Left cardiac atrium (tissue), 4 donors: Measurements from ENCODE around the gene RALGAPA2. TPM values are rescaled to one million over a fixed set of nuclear protein-coding genes. Genes with fewer than 3 reads are reported as not detected.

Experiments
- ATAC-seq, 2 donors: fragments of 200-7000 bp; cut with Tn5 transposase; one replicate each; pipeline ENCODE4 v1.9.1; 2020; ENCODE audit warnings: mild to moderate bottlenecking in 2 of 2, moderate library complexity in 2 of 2
- DNase-seq: peaks from one replicate; pipeline ENCODE4 v3.0.0-alpha.2; 2020
- intact Hi-C, 2 donors: fragments of 100-400 bp; cut with DNase I; formaldehyde crosslinking; loops; one replicate each; pipeline versions ENCODE4 v1.14.1 to v1.15.1; 2022 to 2023
- total RNA-seq, 2 donors: library from RNA; stranded (reverse); fragmentation: NEBNext Ultra II Directional; extraction: Animal tissue kit (Norgen Biotek cat#: 25700); gene quantifications; one replicate each; pipeline ENCODE4 v1.2.1, GENCODE V29; 2021
- donor health status: DM: no; HTN: yes; CAD: no.
- donor health status: DM: no; HTN: yes; CAD: no; lungs with severe emphysema.
- donor health status: DM: yes; HTN: yes; CAD: no.
- donor health status: Dilated cardiomyopathy.

The RALGAPA2 gene
- total RNA-seq, 2 donors from 2014 or later: 29.9 to 35.2 TPM

DNA sequence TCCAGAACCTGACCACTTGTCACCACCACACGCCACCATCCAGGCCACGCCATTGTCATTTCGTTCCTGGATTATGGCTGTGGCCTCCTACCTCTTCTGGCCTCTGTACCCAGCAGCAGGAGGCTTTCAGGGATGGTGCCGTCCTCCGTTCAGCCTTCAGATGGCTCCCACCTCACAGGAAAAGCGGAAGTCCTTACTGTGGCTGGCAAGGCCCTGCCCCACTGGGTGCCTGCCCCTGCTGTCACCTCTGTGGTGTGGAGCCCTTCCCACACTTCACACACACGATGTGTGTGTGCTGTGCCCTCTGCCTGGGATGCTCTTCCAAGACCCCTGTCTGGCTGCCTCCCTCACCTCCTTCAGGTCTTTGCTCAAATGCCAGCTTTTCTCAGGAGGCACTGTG lies 275.1 kb downstream of the RALGAPA2 start:
- DNase-seq (no peak), ATAC-seq (no peak)
- intact Hi-C loops: no loop called here

DNA sequence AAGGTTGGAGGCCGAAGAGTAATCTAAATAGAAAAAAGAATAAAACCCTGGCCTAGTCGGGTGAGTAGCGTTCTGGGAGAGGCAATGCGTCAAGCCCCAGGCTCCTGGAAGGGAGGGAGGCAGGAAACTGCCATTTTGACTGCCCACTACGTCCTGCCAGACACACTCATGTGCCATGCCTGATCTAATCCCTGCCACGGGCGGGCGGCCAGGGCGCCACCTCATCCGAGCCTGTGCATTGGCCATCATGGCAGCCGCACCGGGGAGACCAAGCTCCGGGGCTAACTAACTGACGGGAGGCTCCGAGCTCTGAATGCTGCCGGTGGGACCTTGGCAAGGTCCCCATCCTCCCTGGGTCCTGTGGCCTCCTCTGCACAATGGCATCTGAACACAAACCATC lies 275.8 kb downstream of the RALGAPA2 start:
- intact Hi-C loops: no loop called here
- DNase-seq: no peak

DNA sequence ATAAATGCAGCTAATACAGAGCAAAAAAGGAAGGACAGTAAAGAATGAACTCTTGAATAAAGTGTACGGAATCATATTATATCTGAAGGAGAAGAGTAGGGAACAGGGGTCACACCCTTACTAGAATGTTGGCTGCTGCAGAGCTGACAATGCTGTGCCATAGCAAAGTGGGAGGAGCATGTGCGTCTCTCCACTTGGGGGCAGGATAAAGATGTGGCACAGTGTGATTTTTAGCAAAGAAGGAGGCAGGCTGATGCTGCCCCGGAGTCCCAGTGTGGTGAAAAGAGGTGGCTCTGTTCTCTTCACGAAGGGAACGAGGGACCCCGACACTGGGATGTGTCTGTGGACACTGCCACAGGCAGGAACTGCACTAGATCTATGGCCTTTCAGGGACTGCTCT lies 277.0 kb downstream of the RALGAPA2 start:
- ATAC-seq: no peak
- no peak for DNase-seq
- intact Hi-C loops: no loop called here

More for the DNA sequence above, 275.8 kb downstream of the RALGAPA2 start:
- ATAC-seq: no peak

DNA sequence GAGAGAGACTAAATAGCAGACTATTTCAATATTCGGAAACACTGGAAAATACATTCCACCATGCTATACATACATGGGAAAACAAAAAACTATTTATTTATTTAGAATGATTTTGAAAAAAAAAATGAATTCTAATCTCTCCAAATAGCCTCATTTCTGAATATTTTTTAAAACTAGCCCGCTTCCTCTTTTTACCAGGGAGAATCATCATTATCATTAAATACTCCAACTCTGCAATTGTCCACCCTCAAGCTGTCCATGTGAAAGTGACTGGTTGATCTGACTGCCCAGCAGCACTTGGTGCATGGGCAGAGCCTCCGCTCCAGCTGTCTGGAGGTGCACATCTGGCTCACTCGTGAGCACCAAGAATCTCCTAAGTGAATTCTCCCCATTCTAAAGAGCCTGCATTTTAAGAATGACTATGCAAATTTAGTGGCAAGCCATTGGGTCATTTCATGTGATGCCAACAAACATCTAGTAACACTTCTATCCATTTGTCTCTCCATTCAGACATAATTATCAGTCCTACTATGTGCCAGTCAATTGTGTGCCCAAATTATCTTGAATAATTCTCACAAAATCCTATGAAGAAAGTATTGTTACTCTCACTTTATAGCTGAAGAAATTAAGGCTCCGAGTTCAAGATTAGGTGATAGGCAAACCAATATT lies 279.7 kb downstream of the RALGAPA2 start:
- intact Hi-C loops: no loop called here
- no peak for DNase-seq
- no peak for ATAC-seq

DNA sequence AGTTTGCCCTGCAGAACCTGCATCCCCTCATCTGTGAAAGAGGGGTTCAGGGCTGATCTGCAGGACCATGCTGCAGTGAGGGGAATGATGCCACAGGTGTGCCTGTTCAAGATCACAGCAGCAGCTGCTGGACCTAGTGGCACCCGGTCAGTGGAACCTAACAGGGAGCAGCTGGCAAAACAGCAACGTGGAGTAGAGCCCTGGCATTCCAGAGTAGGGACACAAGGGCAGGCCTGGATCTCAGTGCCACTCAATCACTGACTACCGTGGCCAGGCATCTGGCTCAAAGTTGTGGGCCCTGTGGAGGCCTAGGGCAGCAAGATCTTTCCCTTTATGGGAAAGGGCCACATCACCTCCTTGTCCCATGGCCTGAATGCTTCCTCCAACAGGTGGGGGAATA lies 282.4 kb downstream of the RALGAPA2 start:
- ATAC-seq (no peak), DNase-seq (no peak)
- intact Hi-C loops: no loop called here

DNA sequence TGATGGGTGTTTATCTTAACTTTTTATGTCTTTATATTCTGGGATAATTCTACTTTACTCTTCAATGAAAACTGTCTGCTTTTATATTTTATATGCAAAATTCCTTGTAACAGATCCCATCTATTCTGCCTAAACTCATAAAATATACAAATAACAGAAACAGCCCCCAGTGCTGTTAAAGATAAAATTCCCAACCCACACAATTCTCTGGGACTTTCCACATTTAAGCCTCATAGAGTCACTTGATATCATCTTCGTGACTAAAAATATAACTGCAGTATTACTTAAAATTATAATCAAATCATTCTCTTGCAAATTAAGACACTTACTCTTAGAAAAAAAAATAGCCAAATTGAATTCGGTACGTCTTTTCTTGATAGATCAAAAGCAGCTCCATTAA lies 284.4 kb downstream of the RALGAPA2 start:
- no peak for DNase-seq
- intact Hi-C loops: no loop called here

DNA sequence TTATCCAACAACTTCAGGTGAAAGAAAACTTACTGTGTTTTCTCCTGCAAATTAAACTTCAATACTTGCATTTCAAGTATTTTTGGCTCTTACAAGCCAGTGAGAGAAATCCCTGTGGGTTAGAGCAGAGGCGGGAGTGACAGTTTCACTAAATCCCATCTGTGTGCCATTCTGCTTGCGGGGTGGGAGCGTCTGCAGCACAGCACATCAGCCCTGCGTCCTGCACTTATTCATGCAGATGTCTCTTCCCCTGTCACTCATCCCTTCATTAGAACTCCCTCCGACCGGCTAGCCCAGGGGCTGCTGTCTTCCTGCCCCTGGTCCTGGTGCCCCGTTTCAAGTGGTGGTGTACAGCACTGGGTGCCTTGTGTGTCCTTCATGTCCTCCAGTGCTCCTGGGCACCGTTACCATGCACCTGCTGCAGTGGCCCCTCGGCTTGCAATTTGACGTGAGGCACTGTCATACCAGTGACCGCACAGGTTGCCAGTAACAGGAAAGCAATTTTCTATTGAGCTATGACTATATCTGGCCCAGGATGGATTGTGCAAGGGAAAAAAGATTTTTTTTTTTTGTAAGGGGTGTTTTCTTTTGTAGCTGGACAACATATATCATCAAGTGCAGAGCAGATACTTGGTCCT lies 285.1 kb downstream of the RALGAPA2 start:
- ATAC-seq (no peak), DNase-seq (no peak)
- intact Hi-C loops: no loop called here

More for the DNA sequence above, 284.4 kb downstream of the RALGAPA2 start:
- ATAC-seq: no peak

DNA sequence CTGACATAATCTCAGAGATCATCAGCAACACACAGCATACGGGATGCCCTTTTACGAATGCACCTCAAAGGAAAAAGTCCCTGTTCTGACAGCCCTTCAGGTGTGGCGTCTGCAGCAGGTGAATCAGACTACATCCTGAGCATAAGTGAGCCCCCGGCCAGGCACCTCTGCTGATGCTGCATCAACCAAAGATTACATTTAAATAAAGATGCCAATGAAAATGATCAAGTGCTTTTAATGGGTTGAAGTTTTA lies 285.9 kb downstream of the RALGAPA2 start:
- no peak for ATAC-seq
- intact Hi-C loops: no loop called here
- DNase-seq: no peak

DNA sequence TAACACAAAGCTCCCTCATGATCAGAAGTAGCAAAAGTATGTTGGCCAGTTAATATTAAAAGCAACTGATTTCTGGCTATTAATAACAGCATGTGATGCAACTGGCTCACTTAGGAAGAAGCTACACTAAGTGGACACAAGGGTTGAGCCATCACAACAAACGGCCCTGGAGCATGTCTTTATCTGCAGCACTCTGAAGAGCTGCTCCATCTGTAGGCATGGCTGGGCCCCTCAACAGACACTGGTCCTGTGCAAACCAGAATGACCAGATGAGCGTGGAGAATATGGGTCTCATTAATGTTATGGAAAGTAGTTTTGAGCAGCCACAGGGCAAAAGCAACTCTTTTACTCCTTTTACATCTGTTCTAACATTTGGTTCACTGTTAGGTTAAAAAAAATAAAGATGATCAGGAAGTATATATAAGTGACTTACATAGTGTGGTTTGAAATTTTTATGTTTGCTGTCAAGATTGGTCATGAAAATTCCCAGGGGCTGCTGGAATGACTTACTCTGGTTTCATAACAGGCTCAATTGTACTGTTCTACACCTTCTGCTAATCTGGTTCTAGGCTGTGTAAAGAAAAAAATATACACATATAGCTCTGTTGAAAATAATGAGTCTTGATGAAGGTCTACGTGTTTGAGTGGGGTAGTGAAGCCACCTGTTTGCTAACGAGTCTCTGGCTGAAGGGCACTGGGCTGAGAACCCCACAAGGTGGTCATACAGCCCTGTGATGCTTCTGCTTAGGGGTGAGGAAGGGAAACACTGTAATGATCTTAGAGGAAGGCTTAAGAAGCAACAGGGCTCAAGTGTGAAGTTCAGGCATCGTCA lies 286.4 kb downstream of the RALGAPA2 start:
- no peak for DNase-seq
- peak; percentile 44 to 50 for ATAC-seq
- intact Hi-C loops: no loop called here

DNA sequence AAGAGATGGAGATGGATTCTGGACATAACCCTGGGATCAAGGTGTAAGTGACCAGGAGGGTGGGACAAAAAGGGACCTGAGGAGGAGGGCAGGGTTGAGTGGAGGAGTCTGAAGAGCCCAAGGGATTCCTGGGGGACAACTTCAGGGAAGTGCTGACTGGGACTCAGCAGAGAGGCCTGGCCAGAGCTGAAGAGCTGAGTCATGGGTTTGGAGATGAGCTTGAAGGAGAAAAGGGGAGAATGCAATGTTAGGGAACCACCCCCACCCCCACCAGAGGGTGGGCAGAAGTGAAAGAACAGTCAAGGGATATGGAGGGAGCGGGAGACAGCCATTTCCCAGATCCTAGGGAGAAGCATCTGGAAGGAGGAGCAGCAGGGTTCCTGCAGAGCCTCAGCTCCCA lies 289.3 kb downstream of the RALGAPA2 start:
- intact Hi-C loops: no loop called here

DNA sequence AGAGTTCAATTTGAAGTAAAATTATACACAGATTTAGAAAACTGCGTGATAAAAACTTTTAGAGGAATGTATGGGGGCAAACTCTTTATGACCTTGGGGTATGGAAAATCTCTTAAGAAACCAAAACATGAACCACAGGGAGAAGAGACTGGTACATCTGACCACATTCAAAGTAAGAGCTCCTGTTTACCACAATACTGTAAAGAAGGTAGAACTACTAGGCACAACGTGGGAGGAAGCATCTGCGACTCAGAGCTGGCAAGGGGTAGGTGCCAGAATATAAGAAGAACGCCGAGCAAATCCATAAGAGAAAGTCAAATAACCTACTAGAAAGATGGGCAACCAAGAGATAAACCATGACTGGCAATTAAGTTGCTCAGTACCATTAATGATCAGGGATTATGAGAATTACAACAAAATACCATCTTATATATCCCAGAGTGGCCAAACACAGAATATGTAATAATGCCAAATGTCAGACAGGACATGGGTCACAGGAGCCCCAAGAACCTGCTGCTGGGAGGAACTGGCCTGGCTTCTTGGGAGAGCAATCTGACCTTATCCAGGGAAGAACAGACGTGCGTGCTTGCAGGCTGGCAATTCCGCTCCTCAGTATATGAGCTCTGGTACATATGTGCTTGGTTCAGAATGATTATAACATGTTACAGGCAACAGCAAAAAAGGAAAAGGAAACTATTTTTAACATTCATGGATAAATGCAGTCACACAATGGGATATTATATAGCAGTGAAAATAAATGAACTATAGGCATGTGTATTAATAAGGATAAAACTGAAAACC lies 294.4 kb downstream of the RALGAPA2 start:
- intact Hi-C loops: no loop called here
- ATAC-seq (no peak), DNase-seq (no peak)

More for the DNA sequence above, 289.3 kb downstream of the RALGAPA2 start:
- ATAC-seq (no peak), DNase-seq (no peak)

DNA sequence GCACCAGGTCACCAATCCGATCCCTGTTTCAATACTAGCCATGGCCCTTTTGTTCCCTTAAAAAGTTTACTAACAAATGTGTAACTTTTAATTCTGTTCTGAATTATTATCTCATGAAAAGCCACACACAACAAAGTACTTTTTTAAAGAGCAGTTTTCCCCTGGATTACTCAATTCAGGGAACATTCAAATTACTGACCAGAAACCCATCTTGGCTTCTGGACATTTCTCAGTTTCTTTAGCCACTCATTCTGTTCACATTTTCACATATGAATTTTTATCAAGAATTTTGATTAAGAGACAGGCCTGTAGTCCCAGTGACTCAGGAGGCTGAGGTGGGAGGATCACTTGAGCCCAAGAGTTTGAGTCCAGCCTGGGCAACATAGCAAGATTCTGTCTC lies 297.1 kb downstream of the RALGAPA2 start:
- intact Hi-C loops: no loop called here
- ATAC-seq: no peak
- DNase-seq: no peak

DNA sequence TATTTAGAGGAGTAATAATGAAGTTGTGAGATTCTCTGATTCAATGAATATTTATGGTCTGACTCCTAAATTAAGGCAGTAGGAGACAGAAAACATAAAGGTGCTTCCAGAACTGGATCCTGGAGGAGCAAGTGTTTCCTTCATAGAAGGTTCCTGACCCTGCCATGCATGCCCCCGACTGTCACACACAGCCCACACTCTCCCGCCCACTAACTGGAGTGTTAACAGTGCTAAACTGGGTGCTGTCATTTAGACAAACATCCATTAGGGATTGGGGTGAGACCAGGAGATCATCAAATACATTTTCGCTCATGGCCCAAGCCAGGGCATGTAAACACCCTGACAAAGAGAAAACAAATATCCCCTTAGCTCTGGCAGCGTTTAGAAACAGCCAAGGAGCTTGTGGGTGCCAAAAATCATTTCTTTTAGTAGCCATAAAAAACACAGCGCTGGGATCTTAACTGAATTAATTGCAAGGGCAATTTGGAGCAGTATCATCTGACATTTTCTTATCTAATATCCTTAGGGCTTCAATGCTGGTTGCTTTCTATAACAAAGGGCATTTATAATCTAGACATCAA lies 297.7 kb downstream of the RALGAPA2 start:
- DNase-seq (no peak), ATAC-seq (no peak)
- intact Hi-C loops: no loop called here

DNA sequence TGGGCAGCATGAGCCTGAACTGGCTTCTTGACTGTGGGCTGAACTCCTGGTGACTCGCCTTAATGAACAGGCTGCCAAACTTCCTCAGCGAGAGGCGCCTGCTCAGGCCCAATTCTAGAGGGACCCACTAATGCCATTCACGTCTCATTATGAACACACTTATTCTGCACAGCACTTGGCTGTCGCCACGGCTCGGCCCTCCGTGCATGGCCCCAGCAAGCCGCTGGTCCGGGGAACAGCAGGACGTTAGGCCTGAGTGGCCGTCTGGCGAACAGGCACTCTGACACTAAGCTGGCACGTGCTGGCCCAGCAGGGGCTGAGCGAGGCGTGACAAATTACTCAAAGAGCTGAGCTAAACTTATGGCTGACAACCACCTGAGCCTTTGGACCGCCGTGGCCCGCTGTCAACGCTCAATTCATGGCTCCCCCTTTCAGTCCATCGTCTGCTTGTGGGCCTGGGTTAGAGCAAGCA lies 298.6 kb downstream of the RALGAPA2 start:
- ATAC-seq (no peak), DNase-seq (no peak)
- intact Hi-C loops: no loop called here

DNA sequence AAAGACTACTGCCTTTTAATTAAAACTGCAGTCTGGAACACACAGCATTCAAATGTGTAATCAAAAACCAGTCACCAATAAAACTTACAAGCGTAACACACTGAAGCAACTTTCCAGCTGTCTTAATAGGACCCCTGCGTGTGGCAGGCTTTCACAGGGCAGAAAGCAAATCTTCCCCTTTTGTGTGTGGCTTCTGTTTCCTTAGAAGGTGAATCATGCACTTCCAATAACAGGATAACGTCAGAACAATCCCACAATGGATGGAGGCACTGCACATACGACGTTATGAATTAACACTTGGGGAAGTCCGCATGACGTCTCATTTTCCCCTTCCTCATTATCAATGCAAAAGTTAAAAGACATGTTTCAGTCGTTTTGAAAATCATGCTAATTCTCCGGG lies 299.7 kb downstream of the RALGAPA2 start:
- DNase-seq (no peak), ATAC-seq (no peak)
- intact Hi-C loops: no loop called here

DNA sequence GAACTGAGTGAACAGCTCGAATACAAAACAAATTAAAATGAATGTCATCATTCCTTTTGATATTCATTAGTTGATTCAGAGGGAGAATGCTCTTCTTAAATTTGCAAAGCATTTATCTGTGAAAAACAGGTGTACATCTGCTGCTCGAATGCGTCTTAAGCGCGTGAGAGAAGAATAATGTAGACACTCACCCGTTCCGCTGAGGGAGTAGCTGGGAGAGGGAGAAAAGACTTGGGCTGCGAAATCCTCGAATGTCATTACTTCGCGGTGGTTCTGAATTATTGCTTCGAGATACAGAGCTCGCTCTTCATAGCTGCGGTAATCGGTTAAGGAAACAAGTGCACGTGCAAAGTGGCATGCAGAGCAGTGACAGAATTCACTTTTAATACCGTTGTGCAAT lies 300.6 kb downstream of the RALGAPA2 start:
- intact Hi-C loops: no loop called here
- DNase-seq: no peak
- ATAC-seq: no peak

DNA sequence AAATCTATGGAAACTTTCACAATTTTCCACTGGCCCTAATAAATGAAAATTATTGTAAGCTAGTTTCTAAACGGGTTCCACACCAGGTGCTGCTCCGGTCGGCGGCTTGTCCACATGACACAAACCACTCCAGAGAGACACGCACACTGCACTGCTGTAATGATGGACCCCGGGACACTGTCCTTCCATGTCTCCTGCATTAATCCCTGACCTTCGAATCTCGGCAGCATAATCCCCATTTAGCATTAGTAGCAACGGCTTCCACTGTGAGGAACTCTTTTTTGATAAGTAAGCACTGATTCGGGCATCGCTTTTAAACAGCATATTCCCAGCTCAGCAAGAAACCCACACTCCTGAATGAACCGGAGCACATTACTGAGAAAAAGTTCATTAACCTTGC lies 301.0 kb downstream of the RALGAPA2 start:
- ATAC-seq: no peak
- intact Hi-C loops: no loop called here
- DNase-seq: no peak

DNA sequence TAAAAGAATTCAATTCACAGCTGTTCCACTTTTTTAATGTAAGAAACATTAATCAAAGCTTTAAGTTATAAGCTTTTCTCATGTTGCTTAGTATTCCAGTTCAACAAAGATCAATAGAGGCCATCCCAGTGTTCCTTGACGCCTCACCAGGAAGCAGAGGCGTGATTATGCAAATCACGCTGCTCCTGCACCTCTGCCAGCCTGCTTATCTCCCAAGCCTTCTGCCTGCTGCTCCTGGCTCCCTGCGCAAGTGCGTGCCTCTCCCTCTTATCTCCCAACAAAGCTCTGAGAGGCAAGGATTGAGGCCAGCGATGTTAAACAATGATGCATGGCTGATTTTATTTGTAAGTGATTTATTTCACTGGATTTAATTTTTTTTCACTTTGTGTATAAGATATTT lies 301.8 kb downstream of the RALGAPA2 start:
- peak; percentile 78 for DNase-seq
- intact Hi-C loops: no loop called here
- peak; percentile 89 to 97 for ATAC-seq

DNA sequence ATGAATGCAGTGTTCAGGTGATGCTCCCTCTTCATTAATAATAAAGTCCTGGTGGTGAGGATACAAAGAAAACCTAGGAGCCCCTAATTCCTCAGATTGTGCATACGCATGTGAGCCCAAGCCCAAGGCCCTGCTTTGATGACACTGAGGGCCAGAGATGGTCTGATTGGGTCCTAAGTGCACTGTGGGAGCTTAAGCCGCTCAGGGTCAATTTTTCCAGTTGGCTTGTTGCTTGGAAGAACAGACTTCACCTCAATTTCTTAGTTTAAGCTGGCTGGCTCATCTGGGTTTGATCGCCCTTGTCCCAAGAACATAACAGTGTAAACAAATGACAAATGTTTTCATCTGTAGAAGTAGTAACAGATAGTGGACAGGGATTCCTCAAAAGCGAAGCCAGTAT lies 303.1 kb downstream of the RALGAPA2 start:
- intact Hi-C loops: no loop called here
- DNase-seq (no peak), ATAC-seq (no peak)
